ENCODE results near the gene ARL14.

Gene ARL14

GRCh38 chr3:160676547-160677303, at the start of gene ARL14:
ARL14 (plus strand) TSS chr3:160677160; CDS start chr3:160677347, 187 bp downstream.
- Histone ChIP-seq H3K4me3 (ENCODE audit: low read length) (no peak within 1 kb of the TSS), H3K9ac (ENCODE audit: low read length) (no peak within 1 kb of the TSS), H3K4me1 (ENCODE audit: control insufficient read depth, low read depth, low read length) (peaks cover 11% of the 10 kb centered on the region), H3K27me3 (ENCODE audit: control insufficient read depth, insufficient read depth, low read length) (no peaks in the 10 kb centered on the region), H3K27ac (ENCODE audit: low read length) (no peak within 1 kb of the TSS), H3K36me3 (ENCODE audit: control insufficient read depth, low read depth, low read length) (no peaks in the 10 kb centered on the region), H3K9me3 (ENCODE audit: control insufficient read depth, low read depth, low read length) (no peaks in the 10 kb centered on the region)

- Histone ChIP-seq H3K27me3 (ENCODE audit: control insufficient read depth, insufficient read depth, low read length) (no peaks in the 10 kb centered on the region), H3K9me3 (ENCODE audit: control insufficient read depth, low read depth, low read length) (no peaks in the 10 kb centered on the region), H3K4me3 (ENCODE audit: low read length) (no peak overlapping the region), H3K4me1 (ENCODE audit: control insufficient read depth, low read depth, low read length) (peaks cover 3% of the 10 kb centered on the region), H3K36me3 (ENCODE audit: control insufficient read depth, low read depth, low read length) (no peaks in the 10 kb centered on the region), H3K9ac (ENCODE audit: low read length) (no peak overlapping the region), H3K27ac (ENCODE audit: low read length) (no peak overlapping the region)
Measured at GRCh38 chr3:160629491-160629890, 47.5 kb upstream of the ARL14 start.

- Histone ChIP-seq H3K27ac (ENCODE audit: low read length) (no peak overlapping the region), H3K9ac (ENCODE audit: low read length) (no peak overlapping the region), H3K27me3 (ENCODE audit: control insufficient read depth, insufficient read depth, low read length) (no peaks in the 10 kb centered on the region), H3K36me3 (ENCODE audit: control insufficient read depth, low read depth, low read length) (no peaks in the 10 kb centered on the region), H3K4me3 (ENCODE audit: low read length) (no peak overlapping the region), H3K9me3 (ENCODE audit: control insufficient read depth, low read depth, low read length) (no peaks in the 10 kb centered on the region), H3K4me1 (ENCODE audit: control insufficient read depth, low read depth, low read length) (peaks cover 3% of the 10 kb centered on the region)
Measured at GRCh38 chr3:160633361-160634083, 43.4 kb upstream of the ARL14 start.

- no peak overlapping the region for H3K9ac ChIP-seq (ENCODE audit: low read length)
- H3K9me3 ChIP-seq (ENCODE audit: control insufficient read depth, low read depth, low read length) = no peaks in the 10 kb centered on the region
- H3K4me3 ChIP-seq (ENCODE audit: low read length) = no peak overlapping the region
- H3K36me3 ChIP-seq (ENCODE audit: control insufficient read depth, low read depth, low read length) = no peaks in the 10 kb centered on the region
- no peak overlapping the region for H3K27ac ChIP-seq (ENCODE audit: low read length)
- no peaks in the 10 kb centered on the region for H3K27me3 ChIP-seq (ENCODE audit: control insufficient read depth, insufficient read depth, low read length)
- H3K4me1 ChIP-seq (ENCODE audit: control insufficient read depth, low read depth, low read length) = peaks cover 3% of the 10 kb centered on the region
Measured at GRCh38 chr3:160635213-160635612, 41.7 kb upstream of the ARL14 start.

GRCh38 chr3:160637086-160637485, 39.9 kb upstream of the ARL14 start:
- H3K27ac ChIP-seq (ENCODE audit: low read length) = no peak overlapping the region
- H3K27me3 ChIP-seq (ENCODE audit: control insufficient read depth, insufficient read depth, low read length) = no peaks in the 10 kb centered on the region
- H3K9ac ChIP-seq (ENCODE audit: low read length) = no peak overlapping the region
- no peaks in the 10 kb centered on the region for H3K9me3 ChIP-seq (ENCODE audit: control insufficient read depth, low read depth, low read length)
- H3K4me1 ChIP-seq (ENCODE audit: control insufficient read depth, low read depth, low read length) = peaks cover 7% of the 10 kb centered on the region
- no peak overlapping the region for H3K4me3 ChIP-seq (ENCODE audit: low read length)
- H3K36me3 ChIP-seq (ENCODE audit: control insufficient read depth, low read depth, low read length) = no peaks in the 10 kb centered on the region

GRCh38 chr3:160638184-160638583, 38.8 kb upstream of the ARL14 start:
- H3K9me3 ChIP-seq (ENCODE audit: control insufficient read depth, low read depth, low read length) = no peaks in the 10 kb centered on the region
- H3K4me1 ChIP-seq (ENCODE audit: control insufficient read depth, low read depth, low read length) = peaks cover 7% of the 10 kb centered on the region
- H3K9ac ChIP-seq (ENCODE audit: low read length) = no peak overlapping the region
- H3K4me3 ChIP-seq (ENCODE audit: low read length) = no peak overlapping the region
- no peak overlapping the region for H3K27ac ChIP-seq (ENCODE audit: low read length)
- no peaks in the 10 kb centered on the region for H3K36me3 ChIP-seq (ENCODE audit: control insufficient read depth, low read depth, low read length)
- H3K27me3 ChIP-seq (ENCODE audit: control insufficient read depth, insufficient read depth, low read length) = no peaks in the 10 kb centered on the region

GRCh38 chr3:160641665-160642309, 35.2 kb upstream of the ARL14 start:
- H3K9me3 ChIP-seq (ENCODE audit: control insufficient read depth, low read depth, low read length) = no peaks in the 10 kb centered on the region
- H3K9ac ChIP-seq (ENCODE audit: low read length) = no peak overlapping the region
- no peaks in the 10 kb centered on the region for H3K27me3 ChIP-seq (ENCODE audit: control insufficient read depth, insufficient read depth, low read length)
- H3K27ac ChIP-seq (ENCODE audit: low read length) = no peak overlapping the region
- no peaks in the 10 kb centered on the region for H3K36me3 ChIP-seq (ENCODE audit: control insufficient read depth, low read depth, low read length)
- no peak overlapping the region for H3K4me3 ChIP-seq (ENCODE audit: low read length)
- peaks cover 5% of the 10 kb centered on the region for H3K4me1 ChIP-seq (ENCODE audit: control insufficient read depth, low read depth, low read length)

- no peak overlapping the region for H3K27ac ChIP-seq (ENCODE audit: low read length)
- H3K4me1 ChIP-seq (ENCODE audit: control insufficient read depth, low read depth, low read length) = peaks cover 5% of the 10 kb centered on the region
- no peak overlapping the region for H3K9ac ChIP-seq (ENCODE audit: low read length)
- H3K27me3 ChIP-seq (ENCODE audit: control insufficient read depth, insufficient read depth, low read length) = no peaks in the 10 kb centered on the region
- no peaks in the 10 kb centered on the region for H3K36me3 ChIP-seq (ENCODE audit: control insufficient read depth, low read depth, low read length)
- no peaks in the 10 kb centered on the region for H3K9me3 ChIP-seq (ENCODE audit: control insufficient read depth, low read depth, low read length)
- no peak overlapping the region for H3K4me3 ChIP-seq (ENCODE audit: low read length)
Measured at GRCh38 chr3:160643994-160644393, 33.0 kb upstream of the ARL14 start.

GRCh38 chr3:160644491-160644890, 32.5 kb upstream of the ARL14 start:
- H3K4me1 ChIP-seq (ENCODE audit: control insufficient read depth, low read depth, low read length) = peaks cover 5% of the 10 kb centered on the region
- H3K36me3 ChIP-seq (ENCODE audit: control insufficient read depth, low read depth, low read length) = no peaks in the 10 kb centered on the region
- no peak overlapping the region for H3K27ac ChIP-seq (ENCODE audit: low read length)
- H3K27me3 ChIP-seq (ENCODE audit: control insufficient read depth, insufficient read depth, low read length) = no peaks in the 10 kb centered on the region
- no peak overlapping the region for H3K9ac ChIP-seq (ENCODE audit: low read length)
- H3K4me3 ChIP-seq (ENCODE audit: low read length) = no peak overlapping the region
- no peaks in the 10 kb centered on the region for H3K9me3 ChIP-seq (ENCODE audit: control insufficient read depth, low read depth, low read length)

- no peak overlapping the region for H3K4me3 ChIP-seq (ENCODE audit: low read length)
- no peaks in the 10 kb centered on the region for H3K27me3 ChIP-seq (ENCODE audit: control insufficient read depth, insufficient read depth, low read length)
- peaks cover 6% of the 10 kb centered on the region for H3K9me3 ChIP-seq (ENCODE audit: control insufficient read depth, low read depth, low read length)
- H3K36me3 ChIP-seq (ENCODE audit: control insufficient read depth, low read depth, low read length) = no peaks in the 10 kb centered on the region
- no peak overlapping the region for H3K9ac ChIP-seq (ENCODE audit: low read length)
- H3K27ac ChIP-seq (ENCODE audit: low read length) = no peak overlapping the region
- H3K4me1 ChIP-seq (ENCODE audit: control insufficient read depth, low read depth, low read length) = no peaks in the 10 kb centered on the region
Measured at GRCh38 chr3:160648701-160649100, 28.3 kb upstream of the ARL14 start.

- Histone ChIP-seq H3K36me3 (ENCODE audit: control insufficient read depth, low read depth, low read length) (no peaks in the 10 kb centered on the region), H3K4me3 (ENCODE audit: low read length) (no peak overlapping the region), H3K9me3 (ENCODE audit: control insufficient read depth, low read depth, low read length) (peaks cover 6% of the 10 kb centered on the region), H3K27ac (ENCODE audit: low read length) (no peak overlapping the region), H3K27me3 (ENCODE audit: control insufficient read depth, insufficient read depth, low read length) (no peaks in the 10 kb centered on the region), H3K4me1 (ENCODE audit: control insufficient read depth, low read depth, low read length) (no peaks in the 10 kb centered on the region), H3K9ac (ENCODE audit: low read length) (no peak overlapping the region)
Measured at GRCh38 chr3:160649596-160649995, 27.4 kb upstream of the ARL14 start.
